ENCODE data around the gene KRTAP12-1.

KRTAP12-1 gene

GRCh38 chr21:44706706-44707581 is 25.0 kb upstream of the KRTAP12-1 start:
- Mint-ChIP-seq H3K36me3 (ENCODE audit: low read depth) (peaks cover 7% of the 10 kb centered on the region), H3K27ac (no peak overlapping the region), H3K4me3 (no peak overlapping the region)

GRCh38 chr21:44706026-44706705 is 24.2 kb upstream of the KRTAP12-1 start:
- Mint-ChIP-seq H3K27me3 (ENCODE audit: low read depth) (peaks cover 83% of the 10 kb centered on the region), H3K27ac (peak overlapping the region; percentile 62), H3K4me1 (ENCODE audit: low read depth) (peaks cover 10% of the 10 kb centered on the region), H3K36me3 (ENCODE audit: low read depth) (peaks cover 7% of the 10 kb centered on the region), H3K4me3 (no peak overlapping the region), H3K9me3 (peaks cover 6% of the 10 kb centered on the region)

More at GRCh38 chr21:44706706-44707581, 25.0 kb upstream of the KRTAP12-1 start:
- peaks cover 6% of the 10 kb centered on the region for H3K9me3 Mint-ChIP-seq
- peaks cover 11% of the 10 kb centered on the region for H3K4me1 Mint-ChIP-seq (ENCODE audit: low read depth)
- peaks cover 85% of the 10 kb centered on the region for H3K27me3 Mint-ChIP-seq (ENCODE audit: low read depth)

GRCh38 chr21:44704636-44705001 is 22.7 kb upstream of the KRTAP12-1 start:
- Mint-ChIP-seq H3K4me1 (ENCODE audit: low read depth) (peaks cover 4% of the 10 kb centered on the region), H3K27ac (no peak overlapping the region), H3K9me3 (peaks cover 6% of the 10 kb centered on the region), H3K36me3 (ENCODE audit: low read depth) (peaks cover 7% of the 10 kb centered on the region), H3K4me3 (no peak overlapping the region), H3K27me3 (ENCODE audit: low read depth) (peaks cover 75% of the 10 kb centered on the region)

- Mint-ChIP-seq H3K9me3 (peaks cover 6% of the 10 kb centered on the region), H3K27ac (no peak overlapping the region), H3K36me3 (ENCODE audit: low read depth) (peaks cover 7% of the 10 kb centered on the region), H3K4me3 (no peak overlapping the region), H3K4me1 (ENCODE audit: low read depth) (peaks cover 2% of the 10 kb centered on the region), H3K27me3 (ENCODE audit: low read depth) (peaks cover 72% of the 10 kb centered on the region)
Observed at GRCh38 chr21:44703731-44704635, 22.0 kb upstream of the KRTAP12-1 start.

DNA sequence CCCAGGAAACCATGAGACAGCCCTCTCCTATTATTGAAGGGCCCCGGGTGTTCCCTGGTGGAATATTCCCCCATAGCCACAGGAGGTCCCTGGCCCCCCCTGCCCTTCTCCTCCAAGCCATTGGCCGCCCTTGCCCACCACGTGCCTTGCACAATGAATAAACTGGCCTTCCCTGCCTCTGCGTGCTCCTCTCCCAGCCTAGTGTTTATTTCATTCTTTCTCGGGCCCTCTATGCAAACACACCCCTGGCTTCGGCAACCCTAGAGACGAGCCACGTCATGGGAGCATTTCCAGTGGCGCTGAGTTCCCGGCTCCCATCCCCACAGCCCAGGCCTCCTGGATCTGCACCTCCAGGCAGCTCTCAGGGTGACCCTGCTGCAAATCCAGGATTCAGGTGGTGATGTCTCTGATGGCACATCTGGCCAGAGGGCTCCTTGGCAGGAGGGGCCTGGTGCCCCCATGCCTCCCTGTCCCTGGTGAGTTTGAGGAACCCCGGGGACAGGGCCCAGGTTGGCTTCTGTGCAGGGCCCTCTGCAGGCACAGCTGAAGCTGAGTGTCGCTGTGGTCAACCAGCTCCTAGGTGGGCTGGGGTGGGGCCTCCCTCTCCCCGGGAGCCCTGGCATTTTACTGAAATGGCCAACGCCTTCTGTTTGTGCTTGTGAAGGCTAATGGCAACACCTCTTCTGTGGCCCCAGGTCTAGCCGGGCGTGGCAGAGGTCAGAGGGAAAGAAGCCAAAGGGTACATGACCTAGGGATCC is 21.2 kb upstream of the KRTAP12-1 start:
- Mint-ChIP-seq H3K27me3 (ENCODE audit: low read depth) (peaks cover 72% of the 10 kb centered on the region), H3K36me3 (ENCODE audit: low read depth) (peaks cover 7% of the 10 kb centered on the region), H3K4me1 (ENCODE audit: low read depth) (peaks cover 2% of the 10 kb centered on the region), H3K4me3 (no peak overlapping the region), H3K27ac (no peak overlapping the region), H3K9me3 (peaks cover 6% of the 10 kb centered on the region)

DNA sequence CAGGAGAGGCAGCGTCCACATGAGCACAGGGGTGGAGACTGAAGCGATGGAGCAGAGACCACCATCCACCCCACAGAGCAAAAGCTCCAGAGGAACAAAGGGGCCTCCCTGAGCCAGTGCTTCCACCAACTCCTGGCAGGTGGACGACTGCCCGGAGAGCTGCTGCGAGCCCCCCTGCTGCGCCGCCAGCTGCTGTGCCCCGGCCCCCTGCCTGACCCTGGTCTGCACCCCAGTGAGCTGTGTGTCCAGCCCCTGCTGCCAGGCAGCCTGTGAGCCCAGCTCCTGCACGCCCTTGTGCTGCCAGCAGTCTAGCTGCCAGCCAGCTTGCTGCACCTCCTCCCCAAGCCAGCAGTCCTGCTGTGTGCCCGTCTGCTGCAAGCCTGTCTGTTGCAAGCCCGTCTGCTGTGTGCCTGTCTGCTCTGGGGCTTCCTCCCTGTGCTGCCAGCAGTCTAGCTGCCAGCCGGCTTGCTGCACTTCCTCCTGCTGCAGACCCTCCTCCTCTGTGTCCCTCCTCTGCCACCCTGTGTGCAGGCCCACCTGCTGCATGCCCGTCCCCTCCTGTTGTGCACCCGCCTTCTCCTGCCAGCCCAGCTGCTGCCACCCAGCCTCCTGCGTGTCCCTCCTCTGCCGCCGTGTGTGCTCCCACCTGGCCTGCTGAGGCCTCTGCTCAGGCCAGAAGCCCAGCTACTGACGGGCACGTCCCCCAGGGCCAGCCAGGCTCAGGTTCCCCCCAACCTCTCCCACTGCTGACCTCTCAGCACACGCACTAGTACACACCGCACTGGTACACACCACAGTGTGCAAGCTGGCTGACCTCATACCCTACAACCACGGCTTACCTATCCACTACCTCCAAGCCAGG is 20.4 kb upstream of the KRTAP12-1 start:
- peaks cover 2% of the 10 kb centered on the region for H3K4me1 Mint-ChIP-seq (ENCODE audit: low read depth)
- H3K4me3 Mint-ChIP-seq: no peak overlapping the region
- peaks cover 6% of the 10 kb centered on the region for H3K9me3 Mint-ChIP-seq
- peaks cover 7% of the 10 kb centered on the region for H3K36me3 Mint-ChIP-seq (ENCODE audit: low read depth)
- peaks cover 72% of the 10 kb centered on the region for H3K27me3 Mint-ChIP-seq (ENCODE audit: low read depth)
- H3K27ac Mint-ChIP-seq: no peak overlapping the region

DNA sequence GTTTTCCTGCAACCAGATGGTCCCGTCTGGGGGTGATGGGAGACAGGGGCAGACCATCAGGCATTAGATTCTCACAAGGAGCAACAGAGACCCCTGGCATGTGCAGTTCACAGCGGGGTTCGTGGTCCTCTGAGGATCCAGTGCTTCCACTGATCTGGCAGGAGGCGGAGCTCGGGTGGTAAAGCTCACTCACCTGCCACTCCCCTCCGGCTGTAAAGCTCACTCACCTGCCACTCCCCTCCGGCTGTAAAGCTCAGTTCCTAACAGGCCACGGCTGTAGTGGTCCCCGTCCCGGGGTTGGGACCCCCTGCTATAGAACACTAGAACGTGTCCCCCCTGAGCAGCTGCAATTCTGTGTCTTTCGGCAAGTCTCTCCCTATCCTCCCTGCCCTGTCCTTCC is 19.6 kb upstream of the KRTAP12-1 start:
- no peak overlapping the region for H3K4me3 Mint-ChIP-seq
- peaks cover 7% of the 10 kb centered on the region for H3K36me3 Mint-ChIP-seq (ENCODE audit: low read depth)
- peaks cover 6% of the 10 kb centered on the region for H3K9me3 Mint-ChIP-seq
- peaks cover 73% of the 10 kb centered on the region for H3K27me3 Mint-ChIP-seq (ENCODE audit: low read depth)
- no peak overlapping the region for H3K27ac Mint-ChIP-seq
- H3K4me1 Mint-ChIP-seq (ENCODE audit: low read depth): peaks cover 2% of the 10 kb centered on the region

- peaks cover 5% of the 10 kb centered on the region for H3K9me3 Mint-ChIP-seq
- H3K36me3 Mint-ChIP-seq (ENCODE audit: low read depth): peaks cover 7% of the 10 kb centered on the region
- no peak overlapping the region for H3K4me3 Mint-ChIP-seq
- peaks cover 2% of the 10 kb centered on the region for H3K4me1 Mint-ChIP-seq (ENCODE audit: low read depth)
- no peak overlapping the region for H3K27ac Mint-ChIP-seq
- H3K27me3 Mint-ChIP-seq (ENCODE audit: low read depth): peaks cover 73% of the 10 kb centered on the region
Observed at GRCh38 chr21:44701023-44701400, 19.0 kb upstream of the KRTAP12-1 start.

DNA sequence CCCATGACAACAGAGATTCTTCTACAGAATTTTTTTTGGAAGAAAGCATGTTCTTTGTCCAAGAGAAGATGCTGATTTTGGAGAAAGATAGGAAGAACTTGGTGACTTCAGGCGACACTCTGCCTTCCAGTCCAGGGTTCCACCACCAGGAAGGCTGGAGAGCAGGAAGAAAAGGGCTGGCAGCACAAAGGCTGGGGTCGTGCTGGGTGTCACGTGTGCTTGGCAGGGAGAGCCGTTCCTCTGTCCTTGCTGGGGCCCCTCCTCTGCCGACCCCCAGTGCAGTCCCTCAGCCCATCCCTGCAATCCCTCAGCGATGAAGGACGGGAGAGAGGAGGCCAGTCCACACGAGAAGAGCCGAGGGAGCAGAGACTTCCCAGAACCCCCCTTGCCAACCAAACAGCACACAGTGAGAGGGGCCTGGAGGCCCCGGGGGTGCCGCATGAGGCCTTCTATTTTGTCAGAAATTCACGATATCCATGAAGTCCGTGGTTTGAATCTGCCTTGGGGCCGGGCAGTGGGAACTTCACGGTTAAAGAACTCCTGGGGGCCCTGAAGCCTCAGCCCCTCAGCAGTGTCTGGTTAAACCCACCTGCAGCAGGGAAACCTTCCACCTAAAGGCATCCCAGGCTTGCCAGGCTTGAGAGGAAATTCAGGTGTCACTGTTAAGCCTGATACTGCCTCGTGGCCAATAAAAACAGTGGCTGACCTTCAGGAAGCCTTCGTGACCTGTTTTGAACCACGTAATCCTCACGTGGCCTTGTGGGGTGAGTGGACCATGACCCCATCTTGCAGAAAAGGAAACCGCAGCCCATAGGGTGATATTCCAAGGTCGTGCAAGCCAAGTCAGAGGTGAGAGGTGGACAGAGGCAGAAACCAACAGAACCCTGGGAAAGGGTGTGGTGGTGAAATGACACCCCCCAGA is 18.4 kb upstream of the KRTAP12-1 start:
- Mint-ChIP-seq H3K4me3 (no peak overlapping the region), H3K4me1 (ENCODE audit: low read depth) (no peaks in the 10 kb centered on the region), H3K27me3 (ENCODE audit: low read depth) (peaks cover 74% of the 10 kb centered on the region), H3K9me3 (no peaks in the 10 kb centered on the region), H3K36me3 (ENCODE audit: low read depth) (peaks cover 3% of the 10 kb centered on the region), H3K27ac (no peak overlapping the region)

DNA sequence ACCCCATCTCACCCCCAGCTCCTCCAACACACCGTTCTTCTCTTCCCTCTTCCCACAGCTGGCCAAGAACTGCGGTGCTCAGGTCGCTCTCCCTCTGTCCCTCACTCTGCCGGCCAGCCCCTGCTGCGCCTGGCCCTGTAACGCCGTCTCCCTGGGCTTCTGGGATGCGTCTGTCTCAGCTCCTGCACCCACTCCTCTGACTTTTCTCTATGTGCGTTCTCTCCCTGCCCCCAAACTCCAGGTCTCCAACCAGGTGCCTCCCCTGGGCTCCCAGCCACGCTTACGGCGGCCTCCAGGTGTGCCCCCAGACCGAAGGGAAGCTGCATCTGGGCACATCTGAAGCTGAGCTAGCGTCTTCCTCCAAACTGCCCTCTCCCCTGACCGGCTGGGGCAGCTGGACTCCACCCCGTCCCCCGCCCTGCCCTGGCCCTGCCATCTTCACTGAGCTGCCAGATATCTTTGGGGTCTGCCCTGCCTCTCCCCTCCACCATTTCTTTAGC is 17.6 kb upstream of the KRTAP12-1 start:
- H3K4me3 Mint-ChIP-seq: no peak overlapping the region
- H3K9me3 Mint-ChIP-seq: no peaks in the 10 kb centered on the region
- no peak overlapping the region for H3K27ac Mint-ChIP-seq
- no peaks in the 10 kb centered on the region for H3K4me1 Mint-ChIP-seq (ENCODE audit: low read depth)
- H3K27me3 Mint-ChIP-seq (ENCODE audit: low read depth): peaks cover 68% of the 10 kb centered on the region
- no peaks in the 10 kb centered on the region for H3K36me3 Mint-ChIP-seq (ENCODE audit: low read depth)

DNA sequence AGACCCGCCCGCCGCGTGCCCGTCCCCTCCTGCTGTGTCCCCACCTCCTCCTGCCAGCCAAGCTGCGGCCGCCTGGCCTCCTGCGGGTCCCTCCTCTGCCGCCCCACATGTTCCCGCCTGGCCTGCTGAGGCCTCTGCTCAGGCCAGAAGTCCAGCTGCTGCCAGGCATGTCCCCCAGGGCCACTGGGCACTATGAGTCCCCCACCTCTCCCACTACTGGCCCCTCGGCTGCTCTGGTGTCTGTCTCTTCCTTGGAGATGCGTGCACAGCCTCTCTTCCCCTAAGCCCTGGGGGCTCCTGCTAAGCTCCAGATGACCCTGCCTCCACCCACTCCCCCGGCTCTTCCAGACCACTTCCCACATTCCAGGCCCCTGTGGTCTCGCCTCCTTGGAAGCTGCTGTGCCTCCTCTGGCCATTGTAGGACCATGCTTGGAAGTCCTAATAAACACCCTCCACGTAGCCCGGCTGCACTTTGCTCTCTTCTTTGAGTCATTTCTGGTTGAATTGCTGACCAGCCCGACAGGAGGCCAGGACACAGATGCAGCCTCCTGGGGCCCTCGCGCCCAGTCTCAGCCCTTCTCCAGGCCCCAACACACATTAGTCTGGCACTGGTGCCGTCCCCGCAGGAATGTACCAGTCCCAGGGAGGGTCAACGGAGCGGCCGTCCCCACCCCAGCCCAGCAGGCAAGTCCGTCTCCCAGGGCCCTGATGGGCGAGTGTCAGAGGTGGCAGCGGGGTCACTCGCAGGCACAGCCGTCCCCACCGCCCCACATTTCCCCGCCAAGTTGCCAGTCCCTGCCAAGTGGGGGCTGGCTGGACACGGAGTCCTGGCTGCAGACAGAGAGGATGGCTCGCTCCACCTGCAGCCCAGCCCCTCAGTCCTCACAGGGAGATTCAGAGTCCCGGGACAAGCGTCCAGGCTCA is 16.1 kb upstream of the KRTAP12-1 start:
- H3K9me3 Mint-ChIP-seq: peaks cover 10% of the 10 kb centered on the region
- H3K36me3 Mint-ChIP-seq (ENCODE audit: low read depth): no peaks in the 10 kb centered on the region
- H3K4me1 Mint-ChIP-seq (ENCODE audit: low read depth): no peaks in the 10 kb centered on the region
- no peak overlapping the region for H3K4me3 Mint-ChIP-seq
- H3K27ac Mint-ChIP-seq: no peak overlapping the region
- peaks cover 68% of the 10 kb centered on the region for H3K27me3 Mint-ChIP-seq (ENCODE audit: low read depth)
